Left ventricle myocardium inferior (tissue), 1 donor: ENCODE measurements around the gene RRBP1. TPM values are rescaled to one million over a fixed set of nuclear protein-coding genes. Genes with fewer than 3 reads are reported as not detected.

Source experiments
- DNase-seq: peaks from one replicate; pipeline ENCODE4 v3.0.0-alpha.2; 2020
- H3K27ac ChIP-seq: fragments of 200-600 bp; replicated peaks from 2 replicates; pipeline ENCODE4 v1.8.0; 2021
- H3K27me3 ChIP-seq: fragments of 200-600 bp; 2 replicates; pipeline ENCODE4 v1.8.0; 2021; ENCODE audit warnings: low read depth
- H3K36me3 ChIP-seq: fragments of 200-600 bp; 2 replicates; pipeline ENCODE4 v1.8.0; 2021
- H3K4me1 ChIP-seq: fragments of 200-600 bp; 2 replicates; pipeline ENCODE4 v1.8.0; 2021
- H3K4me3 ChIP-seq: fragments of 200-600 bp; 2 replicates; pipeline ENCODE4 v1.8.0; 2021; ENCODE audit warnings: mild to moderate bottlenecking, moderate library complexity
- H3K9me3 ChIP-seq: fragments of 200-600 bp; replicated peaks from 2 replicates; pipeline ENCODE4 v1.8.0; 2021
- intact Hi-C: fragments of 100-400 bp; cut with micrococcal nuclease; formaldehyde crosslinking; loops from one replicate; pipeline ENCODE4 v1.11.0; 2022
- total RNA-seq: library from RNA; stranded (reverse); fragmentation: NEBNext Ultra II Directional; extraction: Animal tissue kit (Norgen Biotek cat#: 25700); gene quantifications from one replicate; pipeline ENCODE4 v1.2.1, GENCODE V29; 2021
- TF ChIP-seq, protein P1 (sequence below): fragments of 200-600 bp; IDR thresholded peaks from 2 replicates; pipeline ENCODE4 v1.8.0; 2021; ENCODE audit warnings: antibody characterized with exemption, mild to moderate bottlenecking, borderline replicate concordance
- donor health status: DM: no; HTN: yes; CAD: no; lungs with severe emphysema.

Gene RRBP1
- total RNA-seq, 1 donor from 2014 or later, result 31.3 TPM

- intact Hi-C loops, result no loop called here
- Histone ChIP-seq H3K36me3 (no peaks in the 10 kb centered on the region), H3K9me3 (no peaks in the 10 kb centered on the region), H3K27ac (peak overlapping the region; percentile 80), H3K4me3 (no peak overlapping the region), H3K4me1 (peaks cover 94% of the 10 kb centered on the region), H3K27me3 (no peaks in the 10 kb centered on the region)
- no peak for DNase-seq
- TF ChIP-seq, protein P1, sequence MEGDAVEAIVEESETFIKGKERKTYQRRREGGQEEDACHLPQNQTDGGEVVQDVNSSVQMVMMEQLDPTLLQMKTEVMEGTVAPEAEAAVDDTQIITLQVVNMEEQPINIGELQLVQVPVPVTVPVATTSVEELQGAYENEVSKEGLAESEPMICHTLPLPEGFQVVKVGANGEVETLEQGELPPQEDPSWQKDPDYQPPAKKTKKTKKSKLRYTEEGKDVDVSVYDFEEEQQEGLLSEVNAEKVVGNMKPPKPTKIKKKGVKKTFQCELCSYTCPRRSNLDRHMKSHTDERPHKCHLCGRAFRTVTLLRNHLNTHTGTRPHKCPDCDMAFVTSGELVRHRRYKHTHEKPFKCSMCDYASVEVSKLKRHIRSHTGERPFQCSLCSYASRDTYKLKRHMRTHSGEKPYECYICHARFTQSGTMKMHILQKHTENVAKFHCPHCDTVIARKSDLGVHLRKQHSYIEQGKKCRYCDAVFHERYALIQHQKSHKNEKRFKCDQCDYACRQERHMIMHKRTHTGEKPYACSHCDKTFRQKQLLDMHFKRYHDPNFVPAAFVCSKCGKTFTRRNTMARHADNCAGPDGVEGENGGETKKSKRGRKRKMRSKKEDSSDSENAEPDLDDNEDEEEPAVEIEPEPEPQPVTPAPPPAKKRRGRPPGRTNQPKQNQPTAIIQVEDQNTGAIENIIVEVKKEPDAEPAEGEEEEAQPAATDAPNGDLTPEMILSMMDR, result no peak
Measured at GRCh38 chr20:17648315-17648646, 33.8 kb downstream of the RRBP1 start.

DNA sequence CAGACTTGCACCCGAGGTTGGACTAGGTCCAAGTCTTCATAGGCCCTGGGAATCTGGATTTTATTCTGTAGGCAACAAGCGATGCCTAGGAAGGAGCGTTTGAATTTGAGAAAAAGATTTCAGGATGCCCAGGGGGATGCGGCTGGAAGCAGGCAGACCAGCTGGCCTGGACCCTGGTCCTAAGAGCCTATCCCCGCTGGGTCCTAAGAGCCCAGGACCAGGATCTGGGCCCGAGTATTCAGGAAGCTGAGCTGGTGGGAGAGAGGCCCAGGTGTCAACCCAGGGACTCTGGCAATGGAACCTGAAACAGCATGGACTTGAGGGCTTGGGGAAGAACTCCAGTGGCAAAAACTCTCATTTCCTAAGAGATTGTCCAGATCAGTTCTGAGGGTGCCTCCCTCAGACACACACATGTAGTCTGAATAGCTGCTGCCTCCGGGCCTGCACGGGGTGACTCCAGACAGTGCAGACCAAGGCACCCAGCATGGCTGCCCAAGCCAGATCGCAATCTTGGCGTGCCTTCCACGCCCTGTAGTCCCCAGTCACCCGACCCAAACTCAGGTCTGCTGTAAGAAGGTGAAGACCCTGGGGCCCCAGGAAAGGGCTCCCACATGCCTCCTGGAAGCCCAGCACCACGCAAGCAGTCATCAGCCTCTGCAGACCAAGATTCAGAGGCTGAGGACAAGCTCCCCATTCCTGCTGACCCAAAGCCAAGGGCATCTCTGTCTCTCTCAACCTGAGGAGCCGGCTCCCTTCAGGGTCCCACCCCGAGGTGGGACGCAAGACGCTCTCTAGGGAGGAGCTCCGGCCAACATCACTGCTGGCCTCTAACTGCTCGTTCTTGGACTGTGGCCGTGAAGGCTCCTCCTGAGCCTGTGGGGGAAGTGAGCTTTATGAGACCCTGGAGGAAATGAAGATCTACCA lies 34.4 kb downstream of the RRBP1 start:
- peak overlapping the region; percentile 80 for H3K27ac ChIP-seq
- no peak overlapping the region for H3K4me3 ChIP-seq
- no peaks in the 10 kb centered on the region for H3K9me3 ChIP-seq
- intact Hi-C loops, result no loop called here
- no peaks in the 10 kb centered on the region for H3K27me3 ChIP-seq
- TF ChIP-seq, protein P1, result no peak
- H3K4me1 ChIP-seq, result peaks cover 100% of the 10 kb centered on the region
- H3K36me3 ChIP-seq, result peaks cover 2% of the 10 kb centered on the region
- DNase-seq, result no peak

DNA sequence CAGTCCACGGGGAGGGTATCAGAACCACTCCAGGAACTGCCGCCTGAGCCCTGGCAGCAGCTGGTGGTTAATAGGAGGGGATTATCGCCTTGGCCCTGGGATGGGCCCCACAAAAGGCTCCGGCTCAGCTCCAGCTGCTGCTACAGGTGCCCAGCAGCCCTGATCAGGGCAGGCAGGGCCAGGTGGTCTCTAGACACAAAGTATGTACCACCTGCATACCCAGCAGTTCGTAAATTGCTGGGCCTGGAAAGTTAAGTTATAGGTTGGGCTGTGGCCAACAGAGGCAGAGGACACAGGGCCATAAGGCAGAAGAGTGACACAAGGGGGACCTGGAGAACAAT lies 35.1 kb downstream of the RRBP1 start:
- H3K36me3 ChIP-seq, result peaks cover 8% of the 10 kb centered on the region
- no peak for DNase-seq
- no peaks in the 10 kb centered on the region for H3K9me3 ChIP-seq
- peaks cover 100% of the 10 kb centered on the region for H3K4me1 ChIP-seq
- H3K27me3 ChIP-seq, result no peaks in the 10 kb centered on the region
- TF ChIP-seq, protein P1, result no peak
- intact Hi-C loops, result no loop called here
- no peak overlapping the region for H3K4me3 ChIP-seq
- peak overlapping the region; percentile 80 for H3K27ac ChIP-seq

GRCh38 chr20:17646209-17646960 lies 35.7 kb downstream of the RRBP1 start:
- Histone ChIP-seq H3K36me3 (peaks cover 13% of the 10 kb centered on the region), H3K4me3 (no peak overlapping the region), H3K4me1 (peaks cover 100% of the 10 kb centered on the region), H3K27me3 (no peaks in the 10 kb centered on the region), H3K9me3 (no peaks in the 10 kb centered on the region), H3K27ac (peak overlapping the region; percentile 80)
- intact Hi-C loops, result no loop called here
- no peak for DNase-seq
- TF ChIP-seq, protein P1, result no peak

- no peak overlapping the region for H3K4me3 ChIP-seq
- no peak for DNase-seq
- peak overlapping the region; percentile 80 for H3K27ac ChIP-seq
- TF ChIP-seq, protein P1, result no peak
- no peaks in the 10 kb centered on the region for H3K27me3 ChIP-seq
- H3K36me3 ChIP-seq, result peaks cover 20% of the 10 kb centered on the region
- intact Hi-C loops, result no loop called here
- H3K4me1 ChIP-seq, result peaks cover 93% of the 10 kb centered on the region
- H3K9me3 ChIP-seq, result no peaks in the 10 kb centered on the region
Measured at GRCh38 chr20:17645546-17646208, 36.4 kb downstream of the RRBP1 start.
